Measurements from ENCODE around the gene SIGLEC9. TPM values are rescaled to one million over a fixed set of nuclear protein-coding genes. Genes with fewer than 3 reads are reported as not detected.
A peak's percentile ranks its signal among the peaks of the same experiment; 100 is the strongest.

Gene SIGLEC9
- total RNA-seq, 1 donor from 2014 or later, result 24.8 TPM

DNA sequence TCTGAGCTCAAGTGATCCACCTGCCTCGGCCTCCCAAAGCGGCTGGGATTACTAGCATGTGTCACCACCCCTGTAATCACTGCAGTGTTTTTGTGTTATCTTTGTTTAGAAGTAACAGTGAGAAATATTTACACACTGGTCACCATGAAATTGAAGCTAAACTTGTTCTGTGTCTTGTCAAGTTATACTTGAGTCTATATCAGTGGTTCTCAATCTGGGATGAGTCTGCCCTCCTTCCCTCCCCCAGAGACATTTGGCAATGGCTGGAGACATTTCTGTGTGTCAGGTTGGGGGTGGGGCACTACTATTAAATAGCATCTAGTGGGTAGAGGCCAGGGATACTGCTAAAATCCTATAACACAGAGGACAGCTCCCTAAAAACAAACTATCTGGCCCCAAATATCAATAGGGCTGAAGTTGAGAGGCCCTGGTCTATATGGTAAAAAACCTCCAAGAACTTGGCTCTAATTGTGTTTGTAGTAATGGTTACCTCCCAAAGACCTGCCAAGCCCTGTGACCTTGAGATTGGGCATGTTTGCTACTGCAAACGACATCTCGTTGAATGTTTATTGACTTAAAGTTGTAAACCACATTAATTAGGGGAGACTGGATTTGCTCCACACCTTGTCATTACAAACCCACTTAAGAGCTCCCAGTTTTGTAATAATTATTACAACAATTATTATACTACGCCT is 23.4 kb upstream of the SIGLEC9 start:
- H3K4me1 ChIP-seq, result no peaks in the 10 kb centered on the region
- intact Hi-C loops (cut with DNase I), result no loop called here
- no peak overlapping the region for H3K27ac ChIP-seq
- TF ChIP-seq, protein P1, sequence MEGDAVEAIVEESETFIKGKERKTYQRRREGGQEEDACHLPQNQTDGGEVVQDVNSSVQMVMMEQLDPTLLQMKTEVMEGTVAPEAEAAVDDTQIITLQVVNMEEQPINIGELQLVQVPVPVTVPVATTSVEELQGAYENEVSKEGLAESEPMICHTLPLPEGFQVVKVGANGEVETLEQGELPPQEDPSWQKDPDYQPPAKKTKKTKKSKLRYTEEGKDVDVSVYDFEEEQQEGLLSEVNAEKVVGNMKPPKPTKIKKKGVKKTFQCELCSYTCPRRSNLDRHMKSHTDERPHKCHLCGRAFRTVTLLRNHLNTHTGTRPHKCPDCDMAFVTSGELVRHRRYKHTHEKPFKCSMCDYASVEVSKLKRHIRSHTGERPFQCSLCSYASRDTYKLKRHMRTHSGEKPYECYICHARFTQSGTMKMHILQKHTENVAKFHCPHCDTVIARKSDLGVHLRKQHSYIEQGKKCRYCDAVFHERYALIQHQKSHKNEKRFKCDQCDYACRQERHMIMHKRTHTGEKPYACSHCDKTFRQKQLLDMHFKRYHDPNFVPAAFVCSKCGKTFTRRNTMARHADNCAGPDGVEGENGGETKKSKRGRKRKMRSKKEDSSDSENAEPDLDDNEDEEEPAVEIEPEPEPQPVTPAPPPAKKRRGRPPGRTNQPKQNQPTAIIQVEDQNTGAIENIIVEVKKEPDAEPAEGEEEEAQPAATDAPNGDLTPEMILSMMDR (IDR thresholded peaks at IDR 0.05), result no peak
- ATAC-seq (no peak), DNase-seq (no peak)
- peaks cover 45% of the 10 kb centered on the region for H3K36me3 ChIP-seq
- H3K27me3 ChIP-seq (ENCODE audit: low read depth), result no peaks in the 10 kb centered on the region
- no peaks in the 10 kb centered on the region for H3K9me3 ChIP-seq
- H3K4me3 ChIP-seq, result no peak overlapping the region

DNA sequence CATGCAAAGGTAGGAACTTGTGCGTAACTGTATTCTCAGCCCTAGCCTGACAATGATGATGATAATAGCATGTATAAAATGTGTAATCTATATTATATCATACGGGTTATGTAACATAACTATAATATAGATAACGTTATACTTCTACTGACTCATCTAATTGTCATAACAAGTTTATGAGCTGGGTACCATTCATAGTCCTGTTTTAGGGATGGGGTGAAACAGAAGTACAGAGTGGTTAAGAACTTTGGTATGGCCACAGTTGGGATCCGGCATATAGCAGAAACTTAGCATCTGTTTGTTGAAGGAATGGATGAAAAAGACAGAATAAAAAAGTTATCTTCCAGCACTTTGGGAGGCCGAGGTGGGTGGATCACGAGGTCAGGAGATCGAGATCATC is 21.7 kb upstream of the SIGLEC9 start:
- intact Hi-C loops (cut with DNase I), result no loop called here
- H3K4me3 ChIP-seq, result no peak overlapping the region
- TF ChIP-seq, protein P1 (IDR thresholded peaks at IDR 0.05), result no peak
- H3K27me3 ChIP-seq (ENCODE audit: low read depth), result no peaks in the 10 kb centered on the region
- H3K9me3 ChIP-seq, result no peaks in the 10 kb centered on the region
- DNase-seq (no peak), ATAC-seq (no peak)
- peaks cover 11% of the 10 kb centered on the region for H3K4me1 ChIP-seq
- no peak overlapping the region for H3K27ac ChIP-seq
- peaks cover 42% of the 10 kb centered on the region for H3K36me3 ChIP-seq

DNA sequence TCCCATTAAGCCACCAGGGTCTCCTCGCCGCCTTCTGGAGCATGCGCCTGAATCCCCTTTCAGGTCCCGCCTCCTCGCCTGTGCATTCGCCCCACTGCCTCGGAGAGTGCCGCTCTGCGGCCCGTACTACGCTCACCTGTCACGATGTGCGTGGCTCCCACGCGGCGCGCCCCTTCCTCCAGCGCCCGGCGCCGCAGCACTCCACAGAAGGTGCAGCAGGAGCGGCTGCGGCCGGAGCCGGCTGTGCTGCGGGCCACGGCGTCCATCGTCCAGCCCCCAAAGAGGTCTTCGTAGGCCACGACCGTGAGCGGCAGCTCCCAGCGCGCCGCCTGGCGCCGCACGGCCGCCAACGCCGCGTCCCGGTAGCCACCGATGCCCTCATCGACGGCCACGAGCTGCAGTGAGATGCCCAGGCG is 20.8 kb upstream of the SIGLEC9 start:
- H3K36me3 ChIP-seq, result peaks cover 37% of the 10 kb centered on the region
- no peak for DNase-seq

DNA sequence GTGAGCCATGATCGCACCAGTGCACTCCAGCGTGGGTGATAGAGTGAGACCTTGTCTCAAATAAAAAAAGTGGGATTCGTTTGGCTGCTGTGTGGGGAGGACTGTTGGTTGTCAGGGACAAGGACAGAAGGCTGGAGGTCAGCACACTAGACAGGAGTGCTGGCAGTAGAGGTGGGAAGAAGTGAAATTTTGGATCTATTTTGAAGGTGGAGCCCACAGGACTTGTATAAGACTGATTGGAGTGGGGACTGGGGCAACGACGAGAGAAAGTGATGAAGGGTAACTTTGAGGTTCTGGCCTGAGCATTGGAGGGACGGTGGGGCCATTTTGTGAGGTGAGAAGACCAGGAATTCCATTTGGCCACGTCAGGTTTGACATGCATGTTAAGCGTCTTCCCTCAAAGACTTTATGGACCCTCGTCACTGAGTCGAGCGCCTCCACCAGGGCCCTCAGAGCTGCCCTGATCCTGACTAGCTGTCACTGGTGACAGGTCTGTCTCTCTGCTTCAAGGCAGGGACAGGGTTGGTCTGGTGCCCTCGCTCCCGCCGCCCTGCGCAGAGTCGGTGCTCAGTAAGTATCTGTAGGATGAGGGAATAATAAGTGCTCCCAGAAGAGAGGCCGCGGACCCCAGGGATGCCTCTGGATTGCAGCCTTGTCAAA is 17.2 kb upstream of the SIGLEC9 start:
- peaks cover 13% of the 10 kb centered on the region for H3K36me3 ChIP-seq
- TF ChIP-seq, protein P1 (IDR thresholded peaks at IDR 0.05), result no peak
- no peaks in the 10 kb centered on the region for H3K9me3 ChIP-seq
- intact Hi-C loops (cut with DNase I), result no loop called here
- DNase-seq (no peak), ATAC-seq (peak; percentile 0 to 13)
- H3K4me3 ChIP-seq, result peak overlapping the region; percentile 81
- H3K27ac ChIP-seq, result peak overlapping the region; percentile 77
- no peaks in the 10 kb centered on the region for H3K27me3 ChIP-seq (ENCODE audit: low read depth)
- H3K4me1 ChIP-seq, result peaks cover 17% of the 10 kb centered on the region

More for the DNA sequence above, 20.8 kb upstream of the SIGLEC9 start:
- intact Hi-C loops (cut with DNase I), result no loop called here
- ATAC-seq, result no peak
- Histone ChIP-seq H3K27ac (no peak overlapping the region), H3K9me3 (no peaks in the 10 kb centered on the region), H3K4me1 (peaks cover 14% of the 10 kb centered on the region), H3K4me3 (no peak overlapping the region), H3K27me3 (ENCODE audit: low read depth) (no peaks in the 10 kb centered on the region)
- TF ChIP-seq, protein P1 (IDR thresholded peaks at IDR 0.05), result no peak

DNA sequence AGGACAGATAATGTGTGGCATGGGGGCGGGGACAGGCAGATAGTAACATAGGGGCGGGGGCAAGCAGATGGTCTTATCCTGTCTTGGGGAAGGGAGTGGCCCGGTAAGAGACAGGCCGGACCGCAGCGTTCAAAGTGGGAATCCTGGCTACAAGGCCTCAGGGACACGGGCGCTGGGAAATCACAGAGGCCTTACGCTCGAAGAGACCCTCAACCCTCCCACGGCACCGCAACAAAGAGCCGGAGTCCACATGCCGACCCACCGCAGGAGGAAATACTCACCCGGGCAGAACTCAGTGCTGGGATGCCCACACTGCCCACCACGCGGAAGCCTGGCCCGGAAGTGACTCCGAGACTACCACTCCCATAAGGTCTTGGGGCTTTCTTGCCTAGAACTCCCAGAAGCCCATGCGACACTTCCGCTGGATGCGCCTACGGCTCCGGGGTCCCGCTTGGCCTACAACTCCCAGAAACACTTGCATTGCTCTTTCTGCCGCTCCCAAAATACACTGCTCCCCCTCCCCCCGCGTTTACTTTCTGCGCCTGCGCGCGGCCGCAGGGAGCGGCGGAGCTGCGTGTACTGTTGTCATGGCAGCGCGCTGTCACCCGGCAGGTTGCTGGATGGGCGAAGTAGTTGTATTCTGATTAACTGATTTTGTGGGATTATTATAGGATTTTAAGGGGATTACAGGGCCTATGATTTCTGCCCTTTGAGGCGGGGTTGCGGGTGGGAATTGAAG is 16.5 kb upstream of the SIGLEC9 start, which contains the start of gene CTU1:
TSS of gene CTU1 (minus strand) at position 344 of the 739 bp plus-strand sequence. CDS start 3,840 bp downstream, outside the sequence.
- TF ChIP-seq, protein P1 (IDR thresholded peaks at IDR 0.05), result no peak
- DNase-seq (peak; percentile 99), ATAC-seq (peak; percentile 98 to 99)
- Histone ChIP-seq H3K27me3 (ENCODE audit: low read depth) (no peaks in the 10 kb centered on the region), H3K36me3 (peaks cover 7% of the 10 kb centered on the region), H3K27ac (peak within 1 kb of the TSS; percentile 77), H3K4me3 (peak within 1 kb of the TSS; percentile 81), H3K9me3 (no peaks in the 10 kb centered on the region), H3K4me1 (peaks cover 17% of the 10 kb centered on the region)
- intact Hi-C loops (cut with DNase I), result no loop called here
